Caco-2 (cell line): ENCODE results near the gene BBLN. TPM values are rescaled to one million over a fixed set of nuclear protein-coding genes. Genes with fewer than 3 reads are reported as not detected.

Source experiments
- BruUV-seq: library from RNA; stranded (reverse); fragments of 400-500 nt; replicated peaks from 2 replicates; lab custom pipeline; 2021; lab: Mats Ljungman, UMichigan
- CTCF ChIA-PET: fragments of 300-600 bp; sonication (Branson Sonifier 250); formaldehyde crosslinking; loops from one replicate; lab custom pipeline; 2022; ENCODE audit warnings: antibody characterized with exemption; lab: Charles Lee
- POLR2A ChIA-PET: fragments of 300-600 bp; sonication (Branson Sonifier 250); formaldehyde crosslinking; loops from one replicate; lab custom pipeline; 2022; ENCODE audit warnings: antibody characterized with exemption; lab: Charles Lee
- DNase-seq, 2 experiments: peaks; one replicate each; pipeline versions ENCODE4 v3.0.0 to v3.0.0-alpha.2; 2020 to 2022
- H3K27me3 ChIP-seq: replicated peaks from 2 replicates; pipeline ENCODE4 v1.6.0; 2011; ENCODE audit warnings: low read length; ENCODE audit not compliant: control insufficient read depth, insufficient read depth
- H3K36me3 ChIP-seq: 2 replicates; pipeline ENCODE4 v1.5.1; 2011; ENCODE audit warnings: low read length; ENCODE audit not compliant: control insufficient read depth, insufficient read depth
- H3K4me1 ChIP-seq: fragments of 250-450 bp; sonication (Bioruptor Pico); 2 replicates; pipeline ENCODE4 v1.5.1; 2020; ENCODE audit warnings: mild to moderate bottlenecking
- H3K4me3 ChIP-seq: 2 replicates; pipeline ENCODE4 v1.5.1; 2011; ENCODE audit warnings: low read depth, mild to moderate bottlenecking, control low read depth, low read length
- H3K9me3 ChIP-seq: fragments of 250-450 bp; sonication (Bioruptor Pico); 2 replicates; pipeline ENCODE4 v1.5.1; 2020; ENCODE audit warnings: mild to moderate bottlenecking, moderate library complexity
- H3K27ac Mint-ChIP-seq: one replicate; pipeline ENCODE4 v1.8.0; 2022; ENCODE audit warnings: mixed read lengths; ENCODE audit not compliant: unreplicated experiment
- H3K27me3 Mint-ChIP-seq: one replicate; pipeline ENCODE4 v1.8.0; 2022; ENCODE audit warnings: mixed read lengths; ENCODE audit not compliant: insufficient read depth, unreplicated experiment
- H3K36me3 Mint-ChIP-seq: one replicate; pipeline ENCODE4 v1.8.0; 2022; ENCODE audit warnings: mild to moderate bottlenecking, mixed read lengths; ENCODE audit not compliant: insufficient read depth, unreplicated experiment
- H3K4me1 Mint-ChIP-seq: one replicate; pipeline ENCODE4 v1.8.0; 2022; ENCODE audit warnings: low read depth, mixed read lengths; ENCODE audit not compliant: unreplicated experiment
- H3K4me3 Mint-ChIP-seq: one replicate; pipeline ENCODE4 v1.8.0; 2022; ENCODE audit warnings: mild to moderate bottlenecking, moderate library complexity, mixed read lengths; ENCODE audit not compliant: unreplicated experiment
- H3K9me3 Mint-ChIP-seq: one replicate; pipeline ENCODE4 v1.8.0; 2022; ENCODE audit warnings: mixed read lengths; ENCODE audit not compliant: unreplicated experiment
- intact Hi-C: fragments of 100-400 bp; cut with micrococcal nuclease; formaldehyde crosslinking; loops from one replicate; pipeline ENCODE4 v1.10.0; 2022; ENCODE audit not compliant: unreplicated experiment
- total RNA-seq: library from RNA; stranded (reverse); gene quantifications from 2 replicates; pipeline ENCODE4 v1.2.3, GENCODE V29; 2022
- TF ChIP-seq, protein P1 (sequence below), 2 experiments: fragments of 200-600 bp in 1 of 2; IDR thresholded peaks; 1 replicate in 1 of 2; 2 replicates in 1 of 2; pipeline versions ENCODE4 v1.5.1 to v1.8.0; 2011 to 2022; ENCODE audit warnings: antibody characterized with exemption in 1 of 2, control low read depth in 1 of 2, inconsistent platforms in 1 of 2, low read depth in 1 of 2, low read length in 1 of 2, mild to moderate bottlenecking in 1 of 2, moderate library complexity in 1 of 2; ENCODE audit not compliant: insufficient read depth in 1 of 2, severe bottlenecking in 1 of 2, unreplicated experiment in 1 of 2

BBLN gene
- total RNA-seq, 1 experiment from 2014 or later = 34.2 TPM

DNA sequence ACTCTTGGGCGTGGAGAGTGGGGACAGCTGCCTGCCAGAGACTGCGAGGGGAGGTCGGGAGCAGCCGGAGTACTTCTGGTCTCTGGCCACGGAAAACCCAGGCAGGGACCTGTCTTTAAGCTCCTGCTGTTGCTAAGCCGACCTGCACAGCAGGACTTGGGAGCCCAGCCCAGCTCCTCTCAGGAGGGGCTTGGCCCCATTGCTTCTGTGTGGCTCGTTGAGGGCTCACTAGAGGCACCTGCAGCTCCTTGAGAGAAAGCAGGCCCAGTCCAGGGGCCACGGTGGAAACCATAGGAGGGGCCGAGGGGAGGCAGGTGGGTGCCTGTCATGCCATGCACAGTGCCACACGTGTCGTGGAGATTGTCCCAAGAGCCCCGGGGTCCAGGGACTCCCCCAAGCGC, 14.1 kb upstream of the BBLN start:
- POLR2A ChIA-PET = no interaction called here
- no peak for DNase-seq
- H3K4me1 ChIP-seq = peaks cover 15% of the 10 kb centered on the region; the same call in 1 of the 2 replicates

GRCh38 chr9:128146591-128147120, 13.4 kb upstream of the BBLN start:
- Mint-ChIP-seq H3K4me3 (no peak overlapping the region), H3K27me3 (no peaks in the 10 kb centered on the region), H3K36me3 (no peaks in the 10 kb centered on the region), H3K9me3 (no peaks in the 10 kb centered on the region), H3K27ac (no peak overlapping the region), H3K4me1 (no peaks in the 10 kb centered on the region)
- H3K27me3 ChIP-seq = no peaks in the 10 kb centered on the region
- no peaks in the 10 kb centered on the region for H3K36me3 ChIP-seq
- CTCF ChIA-PET = no interaction called here
- TF ChIP-seq, protein P1, sequence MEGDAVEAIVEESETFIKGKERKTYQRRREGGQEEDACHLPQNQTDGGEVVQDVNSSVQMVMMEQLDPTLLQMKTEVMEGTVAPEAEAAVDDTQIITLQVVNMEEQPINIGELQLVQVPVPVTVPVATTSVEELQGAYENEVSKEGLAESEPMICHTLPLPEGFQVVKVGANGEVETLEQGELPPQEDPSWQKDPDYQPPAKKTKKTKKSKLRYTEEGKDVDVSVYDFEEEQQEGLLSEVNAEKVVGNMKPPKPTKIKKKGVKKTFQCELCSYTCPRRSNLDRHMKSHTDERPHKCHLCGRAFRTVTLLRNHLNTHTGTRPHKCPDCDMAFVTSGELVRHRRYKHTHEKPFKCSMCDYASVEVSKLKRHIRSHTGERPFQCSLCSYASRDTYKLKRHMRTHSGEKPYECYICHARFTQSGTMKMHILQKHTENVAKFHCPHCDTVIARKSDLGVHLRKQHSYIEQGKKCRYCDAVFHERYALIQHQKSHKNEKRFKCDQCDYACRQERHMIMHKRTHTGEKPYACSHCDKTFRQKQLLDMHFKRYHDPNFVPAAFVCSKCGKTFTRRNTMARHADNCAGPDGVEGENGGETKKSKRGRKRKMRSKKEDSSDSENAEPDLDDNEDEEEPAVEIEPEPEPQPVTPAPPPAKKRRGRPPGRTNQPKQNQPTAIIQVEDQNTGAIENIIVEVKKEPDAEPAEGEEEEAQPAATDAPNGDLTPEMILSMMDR (IDR thresholded peaks at IDR 0.05; ENCODE audit: insufficient read depth in 1 of 2, low read depth in 1 of 2, low read length in 1 of 2, severe bottlenecking in 1 of 2, unreplicated experiment in 1 of 2) = no peak
- POLR2A ChIA-PET = no interaction called here
- peak in 1 of 2 experiments; percentile 25 for DNase-seq
- no peak overlapping the region for H3K4me3 ChIP-seq
- BruUV-seq = no TSS peak
- H3K9me3 ChIP-seq = no peaks in the 10 kb centered on the region
- intact Hi-C loops = no loop called here
- peaks cover 15% of the 10 kb centered on the region; the same call in 1 of the 2 replicates for H3K4me1 ChIP-seq

More for the DNA sequence above, 14.1 kb upstream of the BBLN start:
- Mint-ChIP-seq H3K9me3 (no peaks in the 10 kb centered on the region), H3K4me3 (no peak overlapping the region), H3K36me3 (no peaks in the 10 kb centered on the region), H3K27ac (peak overlapping the region; percentile 55), H3K27me3 (no peaks in the 10 kb centered on the region), H3K4me1 (no peaks in the 10 kb centered on the region)
- TF ChIP-seq, protein P1 (IDR thresholded peaks at IDR 0.05; ENCODE audit: insufficient read depth in 1 of 2, low read depth in 1 of 2, low read length in 1 of 2, severe bottlenecking in 1 of 2, unreplicated experiment in 1 of 2) = no peak
- H3K27me3 ChIP-seq = no peaks in the 10 kb centered on the region
- H3K9me3 ChIP-seq = no peaks in the 10 kb centered on the region
- CTCF ChIA-PET = interaction anchor here (1.0 kb wide), 1 partner anchor 14 kb away, joined by 3 read pairs; the partner anchor contains the start of gene BBLN
- no TSS peak for BruUV-seq
- no peaks in the 10 kb centered on the region for H3K36me3 ChIP-seq
- intact Hi-C loops = no loop called here
- H3K4me3 ChIP-seq = no peak overlapping the region

- POLR2A ChIA-PET = no interaction called here
- Mint-ChIP-seq H3K36me3 (no peaks in the 10 kb centered on the region), H3K27me3 (no peaks in the 10 kb centered on the region), H3K4me3 (no peak overlapping the region), H3K27ac (no peak overlapping the region), H3K4me1 (no peaks in the 10 kb centered on the region), H3K9me3 (no peaks in the 10 kb centered on the region)
- H3K27me3 ChIP-seq = no peaks in the 10 kb centered on the region
- DNase-seq = peak in 1 of 2 experiments; percentile 29
- H3K36me3 ChIP-seq = no peaks in the 10 kb centered on the region
- H3K9me3 ChIP-seq = no peaks in the 10 kb centered on the region
- CTCF ChIA-PET = no interaction called here
- H3K4me3 ChIP-seq = no peak overlapping the region
- H3K4me1 ChIP-seq = peaks cover 15% of the 10 kb centered on the region; the same call in 1 of the 2 replicates
- no TSS peak for BruUV-seq
- TF ChIP-seq, protein P1 (IDR thresholded peaks at IDR 0.05; ENCODE audit: insufficient read depth in 1 of 2, low read depth in 1 of 2, low read length in 1 of 2, severe bottlenecking in 1 of 2, unreplicated experiment in 1 of 2) = no peak
- intact Hi-C loops = no loop called here
These were observed 11.5 kb upstream of the BBLN start for GRCh38 chr9:128148509-128149000.
